Epithelial cell of alveolus of lung (primary cell): Measurements from ENCODE around the gene HERC5. TPM values are rescaled to one million over a fixed set of nuclear protein-coding genes. Genes with fewer than 3 reads are reported as not detected.

ENCODE experiments used
- total RNA-seq: library from RNA; depleted of rRNA; stranded (reverse); fragments of >200 nt; gene quantifications from 2 replicates; pipeline ENCODE4 v1.2.1, GENCODE V29; 2015

HERC5 gene
- total RNA-seq = 0.08 and 3.0 TPM in 2 replicates

GRCh38 chr4:88456670-88457306 is at the start of gene HERC5:
Gene HERC5 (plus strand): TSS chr4:88457119. CDS start chr4:88457270, 151 bp downstream.

GRCh38 chr4:88523325-88524129 is 66.6 kb downstream of the HERC5 start, which contains the start of gene PYURF:
Gene PYURF (minus strand): TSS chr4:88523776. CDS start chr4:88523700, 76 bp downstream.

Other genes with a start within 250 kb of the HERC5 start
- 6.6 and 8.6 TPM in 2 replicates for gene PPM1K, start 172.6 kb upstream of the HERC5 start, total RNA-seq
- gene HERC6, start 78.3 kb upstream of the HERC5 start, total RNA-seq = 0.48 and 6.6 TPM in 2 replicates
- gene PYURF, start 66.7 kb downstream of the HERC5 start, total RNA-seq = 76.8 and 111 TPM in 2 replicates
- gene HERC3, start 135.4 kb downstream of the HERC5 start, total RNA-seq = 8.0 and 9.2 TPM in 2 replicates
- gene NAP1L5, start 240.7 kb downstream of the HERC5 start, total RNA-seq = 4.7 and 7.3 TPM in 2 replicates